ENCODE measurements around the gene SERGEF.
"Not testable (repeated sequence)": the region's sequence is repeated elsewhere in the genome, so short reads cannot be mapped to it uniquely, and the experiment has no call there.

SERGEF gene

DNA sequence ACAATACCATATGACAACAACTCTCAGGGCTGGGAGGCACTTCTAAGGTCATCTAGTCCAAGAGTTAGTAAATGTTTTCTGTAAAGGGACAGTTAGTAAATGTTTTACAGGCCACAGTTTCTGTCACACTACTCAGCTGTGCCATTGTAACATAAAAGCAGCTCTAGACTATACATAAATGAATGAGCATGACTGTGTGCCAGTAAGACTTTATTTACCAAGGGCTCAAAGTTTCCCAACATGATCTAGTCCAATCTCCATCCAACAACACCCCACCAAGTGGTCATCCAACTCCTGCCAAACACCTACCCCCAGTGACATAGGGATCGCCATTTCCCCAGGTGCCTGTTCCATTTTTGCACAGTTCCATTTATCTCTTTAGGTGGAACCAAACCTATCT, 12.1 kb downstream of the SERGEF start:
- DNase-seq (ENCODE audit: low spot score) = no peak

DNA sequence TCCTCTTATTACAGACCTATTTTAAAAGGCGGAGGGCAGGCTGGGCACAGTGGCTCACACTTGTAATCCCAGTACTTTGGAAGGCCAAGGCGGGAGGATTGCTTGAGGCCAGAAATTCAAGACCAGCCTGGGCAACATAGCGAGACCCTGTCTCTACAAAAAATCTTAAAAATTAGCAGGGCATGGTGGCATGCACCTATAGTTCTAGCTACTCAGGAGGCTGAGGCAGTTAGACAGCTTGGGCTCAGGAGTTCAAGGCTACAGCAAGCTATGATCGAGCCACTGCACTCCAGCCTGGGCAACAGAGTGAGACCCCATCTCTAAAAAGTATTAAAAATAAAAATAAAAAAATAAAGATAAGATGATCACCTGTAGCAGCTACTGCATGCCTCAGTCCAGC, 12.7 kb downstream of the SERGEF start:
- not testable (repeated sequence) for DNase-seq (ENCODE audit: low spot score)

DNA sequence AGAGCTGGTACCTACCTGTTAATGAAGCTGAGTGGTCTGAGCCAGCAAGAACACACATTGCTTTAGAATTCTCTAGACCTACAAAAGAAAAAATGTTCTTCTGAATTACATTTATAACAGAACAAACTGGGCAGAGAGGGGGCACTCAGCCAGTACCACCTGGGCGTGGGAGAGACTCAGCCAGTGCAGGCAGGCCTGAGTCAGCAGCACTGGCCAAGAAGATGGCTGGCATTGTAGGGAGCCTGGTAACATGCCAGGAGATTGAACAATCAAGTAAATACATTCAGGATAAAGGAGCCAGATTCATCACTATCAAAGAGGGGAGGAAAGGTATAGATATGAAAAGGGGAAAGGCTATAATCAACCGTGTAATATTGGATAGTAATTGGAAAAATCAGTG, 19.9 kb downstream of the SERGEF start:
- DNase-seq (ENCODE audit: low spot score) = no peak

DNA sequence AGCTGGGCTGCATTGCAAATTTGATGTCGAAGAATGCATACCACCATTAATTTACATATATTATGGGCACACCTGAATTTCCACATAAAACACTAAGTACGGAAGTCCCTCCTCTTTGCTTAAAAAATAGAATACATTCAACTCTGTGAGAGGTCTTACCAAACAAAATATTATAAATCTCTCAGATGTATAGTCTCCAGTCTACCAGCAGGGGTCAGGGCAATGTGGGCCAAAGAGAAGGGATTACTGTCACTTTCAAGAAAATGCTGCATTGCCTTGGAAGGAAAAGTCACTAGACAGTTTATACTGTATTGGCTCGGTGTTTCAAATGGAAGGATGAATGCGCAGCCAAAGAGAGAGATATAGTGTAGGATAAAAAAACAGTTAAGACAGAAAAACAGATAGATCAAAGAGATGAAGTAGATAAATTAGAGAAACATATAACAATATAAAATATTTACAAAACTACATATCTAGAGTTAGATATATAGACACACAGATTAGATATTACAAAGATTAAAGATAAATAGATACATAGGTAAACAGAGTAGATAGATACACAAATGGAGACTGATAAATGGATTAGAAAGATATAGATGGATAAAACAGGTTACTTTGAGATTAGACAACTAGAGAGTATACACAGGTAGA, 20.9 kb downstream of the SERGEF start:
- DNase-seq (ENCODE audit: low spot score) = peak; percentile 55

DNA sequence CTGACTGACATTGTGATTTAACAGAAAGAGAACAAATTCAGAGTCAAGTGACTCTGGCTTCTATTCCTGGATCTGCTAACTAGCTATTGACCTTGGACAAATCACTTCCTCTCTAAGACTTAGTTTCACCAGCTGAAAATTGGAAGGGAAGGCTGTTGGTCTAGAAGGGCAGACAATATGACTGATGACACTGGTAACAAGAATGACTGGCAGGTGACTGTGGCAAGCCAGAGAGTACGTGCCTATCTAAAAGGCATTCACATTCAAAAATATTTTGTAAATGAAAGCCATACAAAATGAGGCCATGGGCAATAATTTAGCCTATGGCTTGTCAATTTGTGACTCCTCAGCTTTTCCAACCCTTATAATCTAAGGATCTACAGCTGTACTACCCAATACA, 23.5 kb downstream of the SERGEF start:
- no peak for DNase-seq (ENCODE audit: low spot score)

DNA sequence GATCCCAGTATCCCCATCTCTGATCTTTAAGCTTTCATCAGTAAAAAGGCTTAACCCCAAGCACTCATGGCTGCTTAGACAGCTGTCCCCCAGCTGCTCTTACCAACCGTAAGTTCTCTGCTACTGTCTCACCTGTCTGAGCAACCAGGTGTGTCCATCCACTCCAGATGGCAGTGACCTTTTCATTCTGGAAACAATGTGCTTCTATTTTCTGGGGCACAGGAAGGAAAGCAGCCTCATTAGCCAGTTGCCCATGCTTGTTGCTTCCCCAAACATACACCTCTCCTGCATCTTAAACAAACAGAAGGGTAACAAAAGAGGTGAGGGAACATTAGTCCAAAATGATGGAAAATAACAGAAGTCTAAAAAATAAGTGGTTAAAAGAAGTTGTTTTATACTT, 24.4 kb downstream of the SERGEF start:
- DNase-seq (ENCODE audit: low spot score) = no peak

DNA sequence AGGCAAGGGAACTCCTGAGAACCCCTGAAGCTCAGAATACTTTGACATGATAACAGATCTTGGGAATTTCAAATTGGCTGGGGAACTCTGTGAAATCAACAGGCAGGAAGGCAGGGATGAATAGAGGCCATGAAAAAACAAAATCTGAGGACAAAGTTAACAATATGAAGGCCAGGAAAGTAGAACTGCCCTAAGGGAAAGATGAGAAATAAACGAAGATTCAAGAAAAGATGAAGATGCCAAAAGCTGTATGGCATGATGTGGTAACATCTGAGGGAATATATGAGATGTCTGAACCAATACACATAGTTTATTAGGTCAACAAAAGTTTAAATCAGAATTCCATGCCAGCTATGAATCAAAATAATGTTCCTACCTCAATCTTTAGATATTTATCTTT, 25.0 kb downstream of the SERGEF start:
- no peak for DNase-seq (ENCODE audit: low spot score)

DNA sequence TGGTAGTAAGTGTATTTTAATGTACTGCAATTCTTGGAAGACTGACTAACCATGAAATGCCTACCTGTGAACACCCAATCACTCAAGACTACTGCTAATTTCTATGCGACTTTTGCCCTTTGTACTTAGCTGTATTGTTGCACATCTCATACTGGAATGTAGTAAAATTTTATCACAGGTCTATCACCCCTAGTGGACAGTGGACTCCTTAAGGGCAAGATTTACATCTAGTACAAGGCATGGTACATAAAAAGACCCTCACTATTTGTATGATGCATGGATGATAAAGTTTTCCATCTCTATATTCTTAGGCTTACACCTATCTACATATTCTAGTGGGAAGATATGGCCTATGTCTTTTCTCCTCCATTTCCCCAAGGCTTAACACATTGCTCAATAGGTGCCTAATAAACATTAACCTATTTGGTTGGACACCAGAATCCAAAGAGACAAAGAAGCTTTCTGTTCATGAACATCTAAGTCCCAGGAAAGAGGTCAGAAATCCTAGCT, 26.1 kb downstream of the SERGEF start:
- DNase-seq (ENCODE audit: low spot score) = no peak

DNA sequence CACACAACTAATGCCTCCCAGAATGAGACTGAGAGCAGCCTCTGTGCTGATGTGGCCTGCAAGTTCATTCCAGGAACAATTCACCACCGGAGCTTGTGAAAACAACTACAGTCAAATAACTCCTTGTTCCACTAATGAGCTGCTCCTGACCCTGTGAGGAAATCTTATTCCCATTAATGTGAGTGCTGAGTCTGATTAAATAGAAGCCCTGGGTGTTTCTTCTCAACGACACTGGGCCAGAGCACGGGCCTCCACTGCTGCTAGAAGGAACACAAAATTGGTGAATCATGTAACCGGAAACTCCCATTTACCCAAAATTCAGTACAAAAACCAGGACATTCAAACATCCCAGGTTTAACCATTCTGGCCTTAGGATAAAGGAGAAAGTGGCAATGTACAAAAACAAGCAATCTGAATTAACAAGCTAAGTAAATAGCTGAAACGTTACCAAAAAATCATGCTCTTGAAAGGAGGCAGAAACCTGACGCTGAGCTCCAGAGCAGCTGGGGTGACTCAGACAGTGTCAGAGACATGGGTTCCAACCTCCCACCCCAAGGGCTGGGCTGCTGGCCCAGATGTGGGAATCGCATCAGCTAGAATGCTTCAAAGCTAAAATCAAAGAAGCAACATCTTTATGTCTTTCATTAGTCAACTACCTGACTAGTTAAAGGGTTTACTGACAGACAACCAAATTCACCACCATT, 26.7 kb downstream of the SERGEF start:
- no peak for DNase-seq (ENCODE audit: low spot score)

DNA sequence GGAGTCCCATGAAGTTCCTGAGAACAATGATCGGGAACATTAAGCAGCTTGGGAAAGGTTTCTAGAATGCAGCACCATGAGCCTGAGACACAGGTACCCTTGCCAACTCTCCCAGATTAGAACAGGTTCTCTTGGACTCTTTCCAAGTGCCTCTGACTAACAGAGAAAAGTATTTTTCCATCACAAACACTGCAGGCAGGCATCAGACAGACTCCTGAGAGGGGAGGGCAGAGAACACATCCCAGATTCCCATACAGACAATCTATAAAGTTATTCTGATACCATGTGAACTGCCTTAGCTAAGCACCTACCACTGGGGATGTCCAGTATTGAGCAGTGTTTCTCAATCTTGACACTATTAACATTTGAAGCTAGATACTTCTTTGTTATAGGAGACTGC, 27.3 kb downstream of the SERGEF start:
- no peak for DNase-seq (ENCODE audit: low spot score)

DNA sequence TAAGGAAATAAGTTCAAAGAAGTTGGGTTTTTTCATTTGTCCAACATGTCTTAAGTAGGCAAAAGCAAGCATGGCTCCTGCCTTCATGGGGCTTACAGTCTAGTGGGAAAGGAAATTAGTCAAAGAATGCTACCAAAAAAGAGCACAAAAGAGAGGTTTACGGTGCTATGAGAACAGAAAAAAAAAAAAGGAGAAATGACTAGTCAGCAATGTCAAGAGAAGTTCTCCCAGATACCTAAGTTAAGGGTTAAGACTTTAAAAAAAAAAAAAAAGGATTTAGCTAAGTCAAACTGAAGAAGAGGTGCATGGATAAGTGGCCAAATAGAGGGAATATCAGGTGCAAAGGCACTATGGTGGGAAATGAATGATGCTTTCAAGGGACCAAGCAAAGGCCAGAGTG, 29.3 kb downstream of the SERGEF start:
- no peak for DNase-seq (ENCODE audit: low spot score)

DNA sequence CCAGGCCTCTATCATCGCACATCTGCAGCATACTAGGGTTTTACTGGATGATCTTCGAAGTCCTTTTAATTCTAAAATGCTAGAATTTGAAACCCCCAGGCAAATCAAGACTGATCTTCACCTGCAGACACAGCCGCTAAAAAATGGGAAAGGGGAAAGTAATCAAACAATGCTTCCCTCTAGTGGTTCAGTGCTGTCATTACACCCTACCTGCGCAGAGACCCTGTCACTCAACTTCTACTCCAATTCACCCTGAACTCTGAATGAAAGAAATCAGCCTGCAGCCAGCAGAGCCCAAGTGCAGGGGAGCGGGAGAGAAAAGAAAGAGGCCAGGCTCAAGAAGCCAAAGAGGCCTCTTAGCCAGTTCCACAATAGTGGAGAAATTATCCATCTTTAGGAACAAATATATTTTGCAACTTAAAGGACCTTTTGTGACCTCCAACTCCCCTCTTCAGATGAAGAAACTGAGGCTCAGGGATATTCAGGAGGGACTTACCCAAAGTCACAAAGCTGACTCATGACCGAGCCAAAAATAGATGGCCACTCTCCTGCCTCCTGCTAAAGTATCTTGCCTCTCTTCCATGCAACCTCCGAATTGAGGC, 33.0 kb downstream of the SERGEF start:
- peak; percentile 52 for DNase-seq (ENCODE audit: low spot score)

DNA sequence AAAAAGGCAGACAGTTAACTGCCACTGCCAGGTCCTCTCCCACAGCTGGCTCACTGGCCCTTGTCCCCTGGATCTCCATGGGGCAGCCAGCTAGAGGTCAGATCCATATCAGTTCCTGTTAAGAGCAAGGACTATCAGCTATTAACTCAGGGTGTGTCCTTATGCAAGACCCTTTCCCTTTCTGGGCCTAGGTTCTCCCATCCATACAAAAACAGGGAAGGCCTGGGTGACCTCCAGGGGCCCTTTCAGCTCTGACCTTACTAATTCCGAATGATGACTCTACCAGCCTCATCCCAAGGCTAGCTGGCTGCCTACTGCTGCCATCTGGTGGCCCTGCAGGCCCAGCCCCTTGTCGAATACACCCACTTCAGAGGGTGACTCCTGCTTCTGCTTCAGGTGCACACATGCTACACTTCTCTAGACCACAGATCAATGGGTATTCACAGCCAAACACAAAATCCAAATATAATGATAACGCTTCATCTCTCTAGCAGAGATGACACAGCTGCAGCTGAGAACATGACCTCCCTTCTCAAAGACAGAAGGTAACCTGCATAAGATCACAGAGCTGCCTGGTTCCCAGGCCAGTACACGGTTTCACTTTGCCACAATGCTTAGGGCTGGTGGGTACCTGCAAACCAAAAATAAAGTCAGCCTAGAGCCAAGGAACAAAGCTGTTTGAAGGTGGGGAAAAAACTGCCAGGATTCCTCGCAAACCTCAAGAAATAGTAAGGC, 34.1 kb downstream of the SERGEF start:
- peak; percentile 39 for DNase-seq (ENCODE audit: low spot score)

DNA sequence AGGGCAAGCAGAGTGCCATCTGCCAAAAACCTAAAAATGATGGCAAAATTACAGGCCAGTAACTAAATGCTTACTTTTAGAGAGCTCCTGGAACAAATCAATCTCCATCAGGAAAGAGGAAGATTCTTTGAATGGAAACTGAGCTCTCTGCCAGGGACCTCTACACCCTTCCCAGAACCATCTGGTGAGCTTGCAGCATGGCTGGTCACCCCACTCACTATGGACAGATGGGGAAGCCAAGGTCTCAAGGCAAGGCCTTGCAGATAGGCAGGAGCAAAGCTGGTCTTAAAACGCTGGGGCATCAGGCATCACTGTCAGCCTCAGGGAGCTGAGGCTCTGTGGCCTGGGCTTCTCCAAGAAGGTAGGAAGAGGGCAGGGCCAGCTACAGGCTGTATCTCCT, 36.2 kb downstream of the SERGEF start:
- no peak for DNase-seq (ENCODE audit: low spot score)

DNA sequence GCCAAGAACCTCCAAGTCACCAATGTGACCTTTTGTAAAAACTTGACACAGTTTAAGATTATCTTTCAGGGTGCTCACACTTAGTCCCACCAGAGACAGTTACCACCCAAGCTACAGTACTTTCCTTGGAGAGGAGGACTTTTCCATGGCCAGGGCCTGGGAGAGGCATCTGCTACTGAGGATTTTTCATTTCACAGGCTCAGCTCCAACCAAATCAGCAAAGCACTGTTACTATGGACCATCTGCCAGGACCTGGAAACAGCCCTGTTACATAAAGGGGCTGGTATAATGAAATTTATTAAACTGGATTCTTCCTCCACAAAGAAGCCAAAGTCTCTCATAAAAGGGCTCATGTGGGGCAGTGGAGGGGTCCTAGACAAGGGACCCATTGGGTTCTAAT, 38.6 kb downstream of the SERGEF start:
- no peak for DNase-seq (ENCODE audit: low spot score)

DNA sequence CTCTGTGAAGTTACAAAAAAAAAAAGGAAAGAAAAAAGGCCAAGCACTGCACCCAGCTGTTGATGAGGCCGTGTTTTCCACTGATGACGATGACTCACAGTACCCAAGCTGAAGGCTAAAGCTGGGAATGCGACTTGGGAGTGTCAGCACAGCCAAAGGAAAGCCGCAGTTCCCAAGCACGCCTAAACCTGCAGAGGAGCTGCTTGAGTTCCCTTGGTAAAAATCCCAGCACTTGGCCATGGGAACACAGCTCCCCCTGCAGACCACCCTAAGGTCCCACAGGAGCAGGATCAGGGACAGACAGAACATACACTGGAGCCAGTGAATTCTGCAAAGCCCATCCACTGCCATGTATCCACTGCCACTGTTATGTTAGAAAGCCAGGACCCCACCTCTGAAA, 39.9 kb downstream of the SERGEF start:
- DNase-seq (ENCODE audit: low spot score) = peak; percentile 27

DNA sequence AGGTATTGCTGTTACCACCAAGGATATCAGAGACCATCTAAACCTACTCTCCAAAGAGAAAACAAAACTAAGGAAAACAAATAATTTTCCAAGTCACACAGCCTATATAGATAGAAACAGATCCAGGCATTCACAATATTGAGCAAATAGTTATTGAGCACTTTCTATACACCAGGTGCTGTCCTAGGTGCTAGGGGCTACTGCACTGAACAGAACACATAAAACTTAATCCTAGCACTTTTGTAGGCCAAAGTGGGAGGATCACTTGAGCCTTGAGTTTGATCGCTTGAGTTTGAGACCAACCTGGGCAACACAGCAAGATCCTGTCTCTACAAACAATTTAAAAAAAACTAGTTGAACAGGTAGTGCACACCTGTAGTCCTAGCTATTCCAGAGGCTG, 44.6 kb downstream of the SERGEF start:
- no peak for DNase-seq (ENCODE audit: low spot score)

DNA sequence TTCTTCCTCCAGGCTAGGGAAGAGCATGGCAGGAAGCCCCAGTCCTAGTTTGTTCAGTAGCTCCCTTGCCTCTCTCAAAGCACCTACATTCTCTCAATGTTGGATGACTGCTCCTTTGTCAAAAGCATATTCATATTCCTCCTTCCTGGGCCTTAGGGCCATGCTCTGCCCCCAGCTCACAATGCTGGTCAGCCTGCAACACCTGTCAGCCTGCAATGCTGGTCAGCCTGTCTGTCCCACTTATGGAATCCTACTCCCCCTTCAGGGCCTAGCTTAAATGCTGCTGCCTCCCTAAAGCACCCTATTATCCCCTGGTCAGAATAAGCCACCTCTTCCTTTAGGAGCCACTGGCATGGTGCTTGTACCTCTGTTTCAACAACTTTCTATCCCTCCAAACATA, 45.2 kb downstream of the SERGEF start:
- no peak for DNase-seq (ENCODE audit: low spot score)

DNA sequence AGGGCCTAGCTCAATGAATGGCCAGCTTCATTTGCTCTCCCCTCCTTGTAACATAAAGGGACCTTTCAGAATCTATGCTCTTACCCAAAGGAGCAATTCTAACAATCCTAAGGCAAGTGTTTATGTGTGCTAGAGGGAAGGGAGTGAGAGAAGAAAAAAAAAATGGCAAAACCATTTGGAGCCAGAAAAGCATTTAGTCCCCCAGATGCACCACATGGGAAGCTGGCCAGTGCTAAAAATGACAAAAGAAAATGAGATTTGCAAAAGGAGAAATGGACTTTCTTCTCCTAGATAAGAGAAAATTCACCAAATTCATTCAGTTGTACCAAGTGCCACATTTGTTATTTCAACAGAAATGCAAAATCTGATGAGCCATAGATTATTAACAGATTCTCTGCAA, 52.8 kb downstream of the SERGEF start:
- DNase-seq (ENCODE audit: low spot score) = no peak

DNA sequence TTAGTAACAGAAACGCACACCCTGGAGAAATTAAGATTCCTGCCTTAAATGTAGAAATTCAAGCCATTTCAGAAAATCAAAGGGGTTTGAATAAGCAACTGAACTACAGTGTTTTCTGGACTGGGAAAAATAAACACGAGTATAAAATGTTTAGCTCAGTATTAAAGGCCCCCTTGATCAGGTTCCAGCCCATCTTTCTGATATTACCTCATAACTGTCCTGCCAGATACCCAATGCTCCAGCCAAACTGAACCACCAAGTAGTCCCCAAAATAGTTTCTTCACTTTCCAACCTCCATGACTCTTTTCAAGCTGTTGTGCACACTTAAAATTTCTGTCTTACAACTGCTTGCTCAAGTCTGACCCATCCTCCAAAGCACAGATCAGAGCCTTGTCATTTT, 54.4 kb downstream of the SERGEF start:
- no peak for DNase-seq (ENCODE audit: low spot score)

DNA sequence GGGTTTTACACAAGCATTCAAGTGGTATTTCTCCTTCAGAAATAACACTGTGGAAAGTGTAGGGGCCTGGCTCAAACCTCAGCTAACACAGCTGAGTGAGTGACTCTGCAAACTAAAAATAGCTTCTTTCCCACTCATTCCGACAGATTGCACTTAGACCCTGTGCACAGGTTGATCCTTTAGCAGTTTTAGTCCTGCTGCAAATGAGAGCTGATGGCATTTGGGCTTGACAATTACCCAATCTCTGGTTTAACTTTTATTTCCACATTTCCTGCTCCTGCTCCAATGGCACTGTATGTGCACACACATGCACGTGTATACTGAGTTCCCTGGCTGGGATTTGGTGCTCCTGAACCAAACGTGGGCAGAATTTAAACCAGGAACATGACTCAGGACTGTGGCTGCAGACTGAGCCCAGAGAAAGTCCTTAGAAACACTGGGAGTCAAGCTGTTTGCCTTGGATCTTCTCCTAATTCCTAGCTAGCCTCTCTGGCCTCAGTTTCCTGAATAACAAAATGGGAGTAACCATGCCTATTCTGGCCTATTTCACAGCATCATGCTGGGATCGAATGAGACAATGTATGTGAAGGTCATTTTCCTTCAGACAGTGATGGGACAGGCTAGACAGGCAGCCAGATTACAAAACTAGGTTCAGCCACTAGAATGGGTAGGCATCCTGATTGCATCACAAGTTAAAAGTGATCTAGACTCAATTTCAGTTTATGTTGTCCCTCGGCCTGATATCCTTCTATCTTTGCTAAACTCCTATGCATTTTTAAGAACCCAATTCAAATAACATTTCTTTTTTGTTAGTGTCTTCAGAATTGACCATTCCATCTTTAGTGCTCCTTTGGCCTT, 58.2 kb downstream of the SERGEF start:
- no peak for DNase-seq (ENCODE audit: low spot score)

DNA sequence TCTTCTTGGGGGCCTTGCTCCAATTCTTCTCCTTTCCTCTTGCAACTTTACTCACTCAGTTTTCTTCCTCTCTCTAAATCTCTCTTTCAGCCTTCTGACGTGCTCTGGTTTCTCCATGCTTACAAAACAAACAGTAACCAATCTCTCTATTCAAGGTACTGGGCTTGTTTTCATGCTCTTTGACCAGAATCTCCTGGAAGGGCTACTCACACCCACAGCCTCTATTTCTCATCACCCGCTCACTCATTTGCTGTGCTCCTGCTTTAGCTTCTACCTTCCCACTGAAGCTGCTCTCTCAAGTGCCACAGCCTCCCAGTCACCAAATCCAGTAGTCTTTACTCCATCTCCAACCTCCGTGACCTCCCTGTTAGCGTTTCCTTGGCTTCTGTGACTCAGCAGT, 60.4 kb downstream of the SERGEF start:
- no peak for DNase-seq (ENCODE audit: low spot score)
